SH-SY5Y (cell line): Measurements from ENCODE around the gene SMIM45.

ENCODE experiments used
- GATA2 ChIP-seq: IDR thresholded peaks from 2 replicates; pipeline ENCODE4 v1.6.1; 2011; ENCODE audit warnings: mild to moderate bottlenecking, low read depth, low read length
- GATA3 ChIP-seq: IDR thresholded peaks from 2 replicates; pipeline ENCODE4 v1.6.1; 2011; ENCODE audit warnings: low read depth, mild to moderate bottlenecking, low read length, moderate library complexity

Gene SMIM45

DNA sequence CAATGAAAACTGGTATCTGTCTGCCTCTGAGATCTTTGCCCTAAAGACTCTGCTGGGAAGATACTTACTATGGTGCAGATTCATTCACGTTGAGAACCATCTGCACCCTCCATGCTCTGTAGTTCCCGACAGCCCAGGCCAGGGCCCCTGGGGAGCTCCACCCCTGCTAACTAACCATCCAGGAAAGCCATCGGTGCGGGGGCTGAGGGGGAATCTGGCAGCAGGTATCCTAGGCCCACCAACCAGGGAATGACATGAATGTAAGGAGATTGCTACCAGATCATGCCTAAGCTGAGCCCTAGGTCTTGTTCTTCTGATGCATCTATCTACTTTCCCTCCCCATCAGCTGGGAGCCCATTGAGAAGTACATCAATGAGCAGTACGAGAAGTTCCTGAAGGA, 35.3 kb downstream of the SMIM45 start:
- TF ChIP-seq GATA3 = no peak
- no peak for TF ChIP-seq GATA2

DNA sequence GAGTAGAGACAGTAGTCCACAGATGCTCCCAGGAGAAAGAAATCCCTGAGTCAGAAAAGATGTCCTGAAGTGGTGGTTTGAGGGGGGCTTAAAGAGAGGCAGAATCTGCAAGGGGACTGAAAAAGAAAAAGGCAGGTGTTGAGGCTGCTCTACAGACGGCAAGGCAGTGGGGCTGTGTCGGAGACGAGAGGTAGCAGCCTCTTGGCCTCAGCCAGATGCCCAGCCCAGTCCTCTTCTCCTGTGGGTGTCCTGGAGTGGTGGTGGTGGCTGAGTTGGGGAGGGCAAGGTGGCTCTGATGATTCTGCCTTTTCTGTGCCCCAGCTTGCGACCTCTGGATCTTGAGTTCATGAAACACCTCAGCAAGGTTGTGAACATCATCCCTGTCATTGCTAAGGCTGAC, 37.3 kb downstream of the SMIM45 start:
- TF ChIP-seq GATA3 = no peak
- no peak for TF ChIP-seq GATA2

GRCh38 chr22:41991111-41991510, 39.2 kb downstream of the SMIM45 start:
- no peak for TF ChIP-seq GATA3
- no peak for TF ChIP-seq GATA2

DNA sequence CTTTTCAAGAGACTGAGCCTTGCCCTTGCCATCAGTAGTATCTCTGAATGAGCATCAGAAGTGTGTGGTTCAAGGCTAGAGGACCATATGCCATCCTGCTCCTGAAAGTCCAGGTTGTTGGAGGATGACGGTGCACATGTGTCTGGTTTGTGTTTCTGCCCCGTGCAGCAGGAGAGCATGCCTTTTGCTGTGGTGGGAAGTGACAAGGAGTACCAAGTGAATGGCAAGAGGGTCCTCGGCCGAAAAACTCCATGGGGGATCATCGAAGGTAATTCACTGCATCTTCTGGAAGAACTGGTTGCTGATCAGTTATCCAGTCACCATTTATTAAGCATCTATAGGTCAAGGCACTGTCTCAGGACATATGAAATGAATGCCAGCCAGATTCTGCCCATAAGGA, 40.5 kb downstream of the SMIM45 start:
- TF ChIP-seq GATA2 (no peak), GATA3 (no peak)

GRCh38 chr22:41995211-41995610, 43.3 kb downstream of the SMIM45 start:
- TF ChIP-seq GATA2 (no peak), GATA3 (no peak)

DNA sequence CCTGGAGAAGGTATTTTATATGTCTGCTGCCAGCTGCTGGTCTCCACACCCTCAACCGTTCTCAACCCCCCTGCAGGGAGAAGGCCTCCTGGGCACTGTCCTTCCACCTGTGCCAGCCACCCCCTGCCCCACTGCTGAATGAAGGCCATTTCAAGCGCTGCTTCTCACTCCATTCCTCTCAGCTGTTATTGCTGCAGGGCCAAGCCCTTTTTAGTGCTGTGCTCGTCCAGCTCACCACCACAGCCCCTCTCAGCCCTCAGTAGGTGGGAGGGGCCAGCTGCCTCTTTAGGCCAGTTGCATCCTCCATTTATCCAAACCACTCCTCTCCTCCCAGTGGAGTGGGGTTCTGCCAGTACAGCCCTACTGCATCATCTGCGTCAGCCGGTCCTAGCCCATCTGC, 44.9 kb downstream of the SMIM45 start:
- TF ChIP-seq GATA2 (no peak), GATA3 (no peak)

- TF ChIP-seq GATA3 = no peak
- no peak for TF ChIP-seq GATA2
Observed at GRCh38 chr22:41998361-41999261, 46.7 kb downstream of the SMIM45 start, which contains the start of gene WBP2NL. Gene WBP2NL (plus strand): TSS chr22:41998788. CDS start chr22:41998819, 31 bp downstream.

DNA sequence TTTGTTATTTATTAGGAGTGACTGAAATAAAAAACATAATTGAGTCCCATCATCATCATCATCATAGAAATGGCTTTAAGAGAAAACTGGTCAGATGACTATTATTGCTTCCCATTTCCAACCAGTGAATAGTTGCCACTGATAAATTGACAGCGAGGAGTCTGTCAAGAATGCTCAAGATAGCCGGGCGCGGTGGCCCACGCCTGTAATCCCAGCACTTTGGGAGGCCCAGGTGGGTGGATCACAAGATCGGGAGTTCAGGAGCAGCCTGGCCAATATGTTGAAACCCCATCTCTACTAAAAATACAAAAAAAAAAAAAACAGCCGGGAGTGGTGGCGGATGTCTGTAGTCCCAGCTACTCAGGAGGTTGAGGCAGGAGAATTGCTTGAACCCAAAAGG, 48.5 kb downstream of the SMIM45 start:
- TF ChIP-seq GATA3 (no peak), GATA2 (no peak)

GRCh38 chr22:42001121-42001520, 49.2 kb downstream of the SMIM45 start:
- TF ChIP-seq GATA2 (no peak), GATA3 (no peak)

- TF ChIP-seq GATA2 (no peak), GATA3 (no peak)
Observed at GRCh38 chr22:42001706-42002105, 49.8 kb downstream of the SMIM45 start.

- TF ChIP-seq GATA2 (no peak), GATA3 (no peak)
Observed at GRCh38 chr22:42007922-42008321, 56.0 kb downstream of the SMIM45 start.
